Pons (tissue), 1 donor: Measurements from ENCODE around the gene KDM5B.
"Not testable (repeated sequence)": the region's sequence is repeated elsewhere in the genome, so short reads cannot be mapped to it uniquely, and the experiment has no call there.

Source experiments
- DNase-seq: peaks from one replicate; pipeline ENCODE4 v3.0.0-alpha.2; 2016; ENCODE audit warnings: low spot score

The KDM5B gene

GRCh38 chr1:202807926-202808757, at the start of gene KDM5B:
KDM5B (minus strand) TSS chr1:202808421; CDS start chr1:202808305, 116 bp downstream.
- DNase-seq, result peak; percentile 36

DNA sequence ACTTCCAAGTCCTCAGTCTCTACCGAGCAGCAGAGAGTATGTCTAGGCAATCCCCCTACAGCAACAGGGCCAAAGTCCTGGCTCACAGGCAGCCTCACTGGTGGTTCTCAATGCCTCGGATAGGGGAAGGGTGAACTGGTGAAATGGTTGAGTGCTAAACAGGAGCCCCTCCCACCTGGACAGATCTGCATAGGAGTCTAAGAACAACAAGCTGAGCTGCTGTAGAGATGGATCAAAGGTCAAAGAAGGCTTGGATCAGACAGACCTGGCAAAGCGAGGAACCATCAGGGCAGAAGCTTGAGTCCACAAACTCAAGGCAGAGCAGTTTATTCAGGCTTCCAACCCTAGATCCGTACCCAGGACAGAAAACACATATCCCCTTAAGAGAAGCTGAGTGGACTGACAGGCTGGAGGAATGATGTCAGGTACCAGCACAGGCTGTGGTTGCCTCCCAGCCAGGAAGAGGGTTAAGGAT, 49.0 kb upstream of the KDM5B start:
- DNase-seq, result no peak

DNA sequence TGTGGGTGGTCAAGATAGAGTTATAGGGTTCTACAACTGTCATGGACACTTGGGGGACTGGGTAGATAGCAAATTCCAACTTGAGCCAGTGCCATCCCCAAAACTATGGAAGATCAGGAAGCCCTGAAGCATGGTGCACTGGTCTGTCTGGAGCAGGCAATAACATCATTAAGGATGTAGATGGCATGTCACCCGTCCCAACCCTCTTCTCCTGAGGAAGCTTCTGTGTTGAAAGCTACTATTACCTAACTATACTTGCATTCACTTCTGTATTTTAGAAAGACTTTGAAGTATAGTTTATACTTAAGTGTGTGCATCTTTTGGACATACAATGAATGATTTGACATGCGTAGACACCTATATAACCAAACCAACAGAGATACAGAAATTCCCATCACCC, 47.8 kb upstream of the KDM5B start:
- DNase-seq, result no peak

DNA sequence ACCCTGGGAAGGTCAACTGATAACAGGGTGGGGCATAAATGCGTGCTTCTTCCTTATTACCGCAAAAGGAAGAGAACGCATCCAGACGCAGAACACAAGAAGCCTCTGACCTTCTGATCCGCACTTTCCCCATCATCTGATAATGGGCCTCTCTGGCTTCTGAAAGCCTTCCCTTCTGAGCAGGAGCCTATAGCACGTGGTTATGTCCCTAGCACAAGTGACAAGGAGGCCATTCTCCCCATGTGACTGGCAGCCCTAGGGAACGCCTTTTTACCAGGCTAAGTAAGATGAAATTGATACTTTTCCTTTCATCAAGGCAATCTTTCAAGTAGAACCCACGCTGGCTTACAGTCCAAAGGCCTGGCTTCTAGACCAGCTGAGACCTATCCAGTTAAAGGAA, 46.6 kb upstream of the KDM5B start:
- DNase-seq, result no peak

DNA sequence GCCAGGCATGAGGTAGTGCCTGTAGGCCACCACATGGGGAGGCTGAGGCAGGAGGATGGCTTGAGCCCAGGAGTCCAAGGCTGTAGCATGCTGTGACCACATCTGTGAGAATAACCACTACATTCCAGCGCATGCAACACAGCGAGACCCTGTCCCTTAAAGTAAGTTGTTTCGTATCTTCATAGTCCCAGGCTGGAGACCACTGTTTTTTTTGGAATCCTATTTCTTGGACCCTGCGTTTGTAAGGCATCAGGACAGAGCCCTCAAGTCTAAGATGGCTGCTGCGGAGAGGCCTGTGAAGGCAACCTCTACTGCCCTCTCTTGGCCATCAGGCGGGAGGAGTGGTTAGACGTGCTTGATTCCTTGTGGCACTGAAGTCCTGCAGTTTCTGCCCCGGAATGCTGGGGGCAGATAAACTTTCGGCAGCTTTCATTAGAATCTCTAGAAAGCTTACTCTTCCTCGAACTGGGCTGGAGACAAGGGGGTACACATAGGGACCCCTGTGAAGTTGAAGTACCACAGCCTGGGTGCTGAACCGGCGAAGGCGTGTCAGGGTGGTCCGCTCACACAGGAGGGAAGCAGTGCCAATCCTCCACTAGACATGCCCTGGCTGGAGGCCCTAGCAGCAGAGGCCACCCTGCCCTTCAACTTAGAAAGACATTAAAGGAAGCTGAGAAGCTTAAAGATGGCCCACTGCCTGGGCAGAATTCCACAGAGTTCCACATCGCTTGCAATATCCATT, 44.1 kb upstream of the KDM5B start:
- no peak for DNase-seq

GRCh38 chr1:202850593-202851362, 42.6 kb upstream of the KDM5B start:
- DNase-seq, result no peak

DNA sequence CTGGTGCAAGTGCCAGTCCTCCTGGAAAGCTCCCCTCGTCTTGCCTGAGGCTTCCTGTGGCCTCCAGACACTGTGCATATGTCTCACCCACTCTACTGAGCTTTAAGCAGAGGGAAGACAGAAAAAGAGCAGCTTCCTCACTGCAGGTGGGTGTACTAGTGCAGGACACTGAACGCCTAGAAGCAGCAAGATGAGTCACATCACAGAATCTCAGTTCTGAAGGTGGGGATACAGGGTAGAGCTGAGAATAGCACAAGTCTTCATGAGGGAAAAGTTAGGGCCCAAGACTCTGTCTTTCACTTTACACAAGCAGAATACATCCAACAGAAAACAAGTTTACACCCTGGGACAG, 39.9 kb upstream of the KDM5B start:
- peak; percentile 22 for DNase-seq

DNA sequence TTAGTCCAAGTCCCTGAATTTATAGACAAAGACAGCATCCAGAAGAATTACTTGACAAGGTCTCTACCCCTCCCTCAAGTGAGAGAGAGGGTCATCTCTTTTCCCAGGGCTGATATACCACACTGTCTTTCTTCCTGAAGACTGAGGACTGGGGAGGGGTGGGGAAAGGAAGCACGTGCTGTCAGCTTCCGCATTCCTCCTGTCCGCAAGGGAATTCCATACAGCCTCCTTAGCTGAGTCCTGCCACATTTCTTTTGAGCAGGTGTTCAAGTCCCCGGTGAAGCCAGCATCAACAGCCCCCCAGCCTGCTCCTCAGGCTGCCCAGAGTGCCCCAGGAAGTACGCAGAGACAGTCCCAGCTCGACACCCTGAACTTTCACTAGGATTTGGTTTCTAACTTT, 36.7 kb upstream of the KDM5B start:
- no peak for DNase-seq

DNA sequence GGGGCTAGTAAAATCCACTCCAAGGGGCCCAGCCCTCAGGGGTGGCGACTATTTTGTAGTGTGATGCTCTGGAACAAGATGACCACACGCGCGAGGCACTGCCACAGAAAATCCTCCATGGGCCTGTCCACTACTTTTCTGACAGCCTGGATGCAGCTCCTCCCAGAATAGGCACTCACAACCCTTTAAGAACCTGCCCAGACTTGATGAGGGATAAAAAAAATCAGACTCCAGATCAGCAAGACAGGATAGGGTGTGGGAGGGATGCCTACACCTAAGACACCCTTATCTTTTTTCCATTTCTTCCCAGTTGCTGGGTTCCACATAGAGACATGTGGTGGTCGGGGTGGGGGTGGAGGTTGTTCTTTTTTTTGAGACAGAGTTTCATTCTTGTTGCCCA, 36.0 kb upstream of the KDM5B start:
- no peak for DNase-seq

GRCh38 chr1:202843081-202843480, 34.9 kb upstream of the KDM5B start:
- DNase-seq, result no peak

DNA sequence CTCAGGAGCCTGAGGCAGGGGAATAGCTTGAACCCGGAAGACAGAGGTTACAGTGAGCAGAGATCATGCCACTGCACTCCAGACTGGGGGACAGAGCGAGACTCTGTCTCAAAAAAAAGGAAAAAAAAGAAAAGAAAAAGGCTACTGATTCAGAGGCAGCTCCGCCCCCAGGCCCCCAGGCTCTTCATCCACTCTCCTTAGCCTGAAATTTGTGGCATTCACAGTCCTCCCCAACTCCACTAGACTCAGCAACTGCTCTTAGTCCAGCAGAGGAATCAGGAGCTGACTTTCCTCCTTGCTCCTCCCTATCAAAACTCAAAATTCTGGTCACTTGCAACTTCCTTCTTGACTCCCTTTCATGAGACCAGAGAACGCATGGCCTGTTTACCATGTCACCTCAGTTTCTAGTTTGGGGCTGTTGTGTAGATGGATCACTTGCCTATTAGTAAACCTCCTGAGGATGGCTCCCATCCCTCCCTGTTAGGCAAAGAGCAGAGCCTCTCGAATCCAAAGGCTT, 29.6 kb upstream of the KDM5B start:
- no peak for DNase-seq

DNA sequence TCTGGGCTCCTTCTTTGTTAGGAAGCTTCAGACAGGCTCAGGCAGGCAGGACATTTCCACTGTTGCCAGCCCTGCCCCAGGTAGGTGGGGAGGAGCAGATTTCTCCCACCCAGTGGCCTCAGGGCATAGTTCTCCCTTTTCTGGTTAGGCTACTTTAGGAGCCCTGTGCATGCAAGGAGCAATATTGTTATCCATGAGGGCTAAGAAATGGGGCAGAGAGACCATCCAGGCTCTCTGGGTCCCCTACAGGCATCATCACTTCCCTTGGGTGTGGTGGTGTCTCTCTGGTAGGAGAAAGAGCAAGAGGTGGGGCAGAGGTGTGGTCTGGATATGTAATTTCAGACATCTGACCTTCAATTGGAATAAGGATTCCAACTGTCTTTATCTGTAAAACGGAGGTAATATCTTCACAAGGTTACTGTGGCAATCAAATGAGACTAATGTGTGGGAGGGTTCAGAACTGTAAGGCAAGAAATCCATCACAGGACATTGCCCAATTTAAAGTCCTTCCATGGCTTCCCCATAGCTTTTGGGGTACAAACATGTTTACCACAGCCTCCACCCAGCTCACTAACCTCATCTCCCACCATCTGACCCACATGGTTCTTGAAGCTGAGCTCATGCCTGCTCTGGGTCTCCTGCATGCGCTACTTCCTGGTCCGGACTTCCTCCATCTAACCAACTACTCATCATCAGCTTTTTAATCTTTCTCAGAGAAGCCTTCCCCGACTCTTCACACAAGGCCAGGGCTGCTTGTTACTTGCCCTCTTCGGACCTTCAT, 28.6 kb upstream of the KDM5B start:
- DNase-seq, result no peak

DNA sequence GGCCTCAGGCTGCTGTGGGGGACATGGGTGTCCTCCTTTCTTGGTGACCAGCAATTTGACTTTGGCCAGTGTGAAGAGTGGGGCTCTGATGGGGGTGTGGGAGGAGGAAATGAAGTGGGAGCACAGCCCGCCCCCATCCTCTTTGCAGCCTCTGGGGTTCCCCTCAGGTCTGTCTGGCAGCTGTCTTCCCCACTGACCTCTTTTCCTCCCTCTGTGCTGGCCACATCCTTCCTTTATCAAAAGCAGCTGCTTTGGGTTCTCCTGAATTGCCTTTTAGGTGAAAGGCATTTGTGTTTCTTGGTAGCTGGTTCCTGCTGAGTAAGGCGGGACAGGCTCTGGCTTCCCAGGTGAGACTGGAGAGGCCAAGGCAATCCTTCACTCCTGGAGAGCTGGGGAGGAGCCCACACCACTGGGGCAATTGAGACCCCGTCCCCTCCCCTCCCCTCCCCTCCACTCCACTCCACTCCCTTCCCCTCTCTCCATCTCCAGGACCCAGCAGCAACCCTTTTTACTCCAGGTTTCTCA, 27.4 kb upstream of the KDM5B start:
- no peak for DNase-seq

GRCh38 chr1:202834771-202835547, 26.7 kb upstream of the KDM5B start:
- no peak for DNase-seq

- DNase-seq, result no peak
These were observed 23.7 kb upstream of the KDM5B start for GRCh38 chr1:202831906-202832305.

GRCh38 chr1:202829223-202829622, 21.0 kb upstream of the KDM5B start:
- not testable (repeated sequence) for DNase-seq

GRCh38 chr1:202825748-202826147, 17.5 kb upstream of the KDM5B start:
- no peak for DNase-seq

DNA sequence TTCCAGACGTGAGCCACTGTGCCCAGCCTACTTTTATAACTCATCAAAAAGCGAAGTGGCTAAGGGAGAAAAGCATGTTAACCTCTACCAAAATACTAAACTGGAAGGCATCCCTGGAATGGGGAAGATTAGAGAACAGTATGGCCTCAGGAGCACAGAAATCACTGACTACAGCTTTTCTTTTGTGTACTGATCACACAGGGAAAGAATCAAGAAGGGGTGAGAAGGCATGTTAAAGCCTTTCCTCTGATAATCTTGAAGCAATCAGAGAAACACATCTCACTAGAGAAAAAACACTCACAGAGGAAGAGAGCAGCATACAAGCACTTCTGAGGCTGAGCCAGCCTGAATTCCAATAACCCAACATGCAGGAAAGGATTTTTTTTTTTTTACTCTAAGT, 13.2 kb upstream of the KDM5B start:
- DNase-seq, result no peak

GRCh38 chr1:202818819-202819218, 10.6 kb upstream of the KDM5B start:
- DNase-seq, result no peak

GRCh38 chr1:202815120-202815519, 6.9 kb upstream of the KDM5B start:
- no peak for DNase-seq
